GM12873 (cell line): ENCODE data around the gene REM1.

Source experiments
- CTCF ChIP-seq: IDR thresholded peaks from 2 replicates; pipeline ENCODE4 v1.5.1; 2012; ENCODE audit warnings: low read depth, mild to moderate bottlenecking, moderate library complexity, low read length, control low read depth; ENCODE audit not compliant: insufficient read depth; ENCODE audit errors: missing control alignments

REM1 gene

GRCh38 chr20:31496761-31497295, 21.7 kb downstream of the REM1 start:
- TF ChIP-seq CTCF = no peak

- no peak for TF ChIP-seq CTCF
Observed at GRCh38 chr20:31497838-31498540, 22.9 kb downstream of the REM1 start.

GRCh38 chr20:31500527-31500926, 25.4 kb downstream of the REM1 start:
- TF ChIP-seq CTCF = no peak

GRCh38 chr20:31502884-31503673, 28.0 kb downstream of the REM1 start:
- peak; percentile 85 for TF ChIP-seq CTCF

GRCh38 chr20:31505903-31506302, 30.8 kb downstream of the REM1 start:
- no peak for TF ChIP-seq CTCF

- no peak for TF ChIP-seq CTCF
Observed at GRCh38 chr20:31508517-31509244, 33.6 kb downstream of the REM1 start.
